ENCODE data around the gene CIP2A. TPM values are rescaled to one million over a fixed set of nuclear protein-coding genes. Genes with fewer than 3 reads are reported as not detected.

CIP2A gene
- total RNA-seq, 4 donors from 2014 or later: 0.61 to 1.9 (median 0.96) TPM

DNA sequence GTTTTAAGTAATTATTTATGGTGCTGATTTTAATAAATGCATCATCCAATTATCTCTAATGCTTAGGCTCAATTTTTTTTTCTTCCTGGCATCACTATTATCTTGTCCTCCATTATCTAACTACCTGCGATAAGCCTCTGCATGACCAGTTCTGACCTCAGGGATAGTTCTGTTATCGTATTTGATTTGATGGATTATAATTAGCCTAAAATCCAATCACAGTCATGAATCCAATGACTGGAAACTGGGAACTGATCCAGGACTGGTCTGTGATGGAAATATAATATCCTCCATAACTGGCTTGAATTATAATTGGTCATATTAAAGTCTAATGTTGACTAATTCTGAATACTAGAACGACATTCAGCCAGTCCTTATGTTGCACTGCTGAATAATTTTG is 80.0 kb downstream of the CIP2A start:
- Histone ChIP-seq H3K36me3 (no peaks in the 10 kb centered on the region), H3K4me1 (peaks cover 0 to 3% of the 10 kb centered on the region in 2 donors), H3K9me3 (no peaks in the 10 kb centered on the region), H3K4me3 (no peak overlapping the region), H3K27me3 (no peaks in the 10 kb centered on the region), H3K27ac (no peak overlapping the region)
- TF ChIP-seq, protein P1, sequence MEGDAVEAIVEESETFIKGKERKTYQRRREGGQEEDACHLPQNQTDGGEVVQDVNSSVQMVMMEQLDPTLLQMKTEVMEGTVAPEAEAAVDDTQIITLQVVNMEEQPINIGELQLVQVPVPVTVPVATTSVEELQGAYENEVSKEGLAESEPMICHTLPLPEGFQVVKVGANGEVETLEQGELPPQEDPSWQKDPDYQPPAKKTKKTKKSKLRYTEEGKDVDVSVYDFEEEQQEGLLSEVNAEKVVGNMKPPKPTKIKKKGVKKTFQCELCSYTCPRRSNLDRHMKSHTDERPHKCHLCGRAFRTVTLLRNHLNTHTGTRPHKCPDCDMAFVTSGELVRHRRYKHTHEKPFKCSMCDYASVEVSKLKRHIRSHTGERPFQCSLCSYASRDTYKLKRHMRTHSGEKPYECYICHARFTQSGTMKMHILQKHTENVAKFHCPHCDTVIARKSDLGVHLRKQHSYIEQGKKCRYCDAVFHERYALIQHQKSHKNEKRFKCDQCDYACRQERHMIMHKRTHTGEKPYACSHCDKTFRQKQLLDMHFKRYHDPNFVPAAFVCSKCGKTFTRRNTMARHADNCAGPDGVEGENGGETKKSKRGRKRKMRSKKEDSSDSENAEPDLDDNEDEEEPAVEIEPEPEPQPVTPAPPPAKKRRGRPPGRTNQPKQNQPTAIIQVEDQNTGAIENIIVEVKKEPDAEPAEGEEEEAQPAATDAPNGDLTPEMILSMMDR (IDR thresholded peaks at IDR 0.05 in 4 of 5, conservative IDR thresholded peaks at IDR 0.05 in 1 of 5): no peak
- TF ChIP-seq POLR2A (IDR thresholded peaks at IDR 0.05): no peak
- in situ Hi-C loops (cut with MboI; ENCODE audit: low sequenced_read_pairs in 4 of 4) (no loop called here), intact Hi-C loops (cut with DNase I; ENCODE audit: low total_unique reads) (no loop called here)
- no peak for ATAC-seq
- DNase-seq: no peak

DNA sequence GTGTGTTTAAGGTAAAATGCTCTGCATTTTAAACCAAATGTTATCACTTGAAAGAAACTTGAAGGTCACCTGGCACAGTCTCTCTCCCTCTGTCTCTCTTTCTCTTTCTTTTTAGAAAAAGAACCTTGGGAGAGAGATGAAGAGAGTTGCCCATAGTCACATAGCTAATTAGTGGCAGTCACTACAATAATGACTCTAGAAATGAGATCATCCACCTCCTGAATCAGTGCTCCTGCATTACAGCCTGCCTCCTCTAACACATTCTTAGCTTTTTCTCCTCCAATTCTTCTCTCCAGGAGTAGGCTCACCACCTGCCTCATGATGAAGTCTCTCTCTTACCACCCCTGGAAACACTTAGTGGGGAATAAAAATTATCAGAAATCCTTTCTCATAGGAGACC is 81.3 kb downstream of the CIP2A start:
- H3K9me3 ChIP-seq: no peaks in the 10 kb centered on the region
- in situ Hi-C loops (cut with MboI; ENCODE audit: low sequenced_read_pairs in 4 of 4): no loop called here
- intact Hi-C loops (cut with DNase I; ENCODE audit: low total_unique reads): no loop called here
- ATAC-seq (no peak), DNase-seq (no peak)
- H3K4me3 ChIP-seq: no peak overlapping the region
- no peak for TF ChIP-seq POLR2A (IDR thresholded peaks at IDR 0.05)
- TF ChIP-seq, protein P1 (IDR thresholded peaks at IDR 0.05 in 4 of 5, conservative IDR thresholded peaks at IDR 0.05 in 1 of 5): no peak
- no peak overlapping the region for H3K27ac ChIP-seq
- no peaks in the 10 kb centered on the region for H3K36me3 ChIP-seq
- H3K27me3 ChIP-seq: no peaks in the 10 kb centered on the region
- H3K4me1 ChIP-seq: peaks cover 0 to 3% of the 10 kb centered on the region in 2 donors

DNA sequence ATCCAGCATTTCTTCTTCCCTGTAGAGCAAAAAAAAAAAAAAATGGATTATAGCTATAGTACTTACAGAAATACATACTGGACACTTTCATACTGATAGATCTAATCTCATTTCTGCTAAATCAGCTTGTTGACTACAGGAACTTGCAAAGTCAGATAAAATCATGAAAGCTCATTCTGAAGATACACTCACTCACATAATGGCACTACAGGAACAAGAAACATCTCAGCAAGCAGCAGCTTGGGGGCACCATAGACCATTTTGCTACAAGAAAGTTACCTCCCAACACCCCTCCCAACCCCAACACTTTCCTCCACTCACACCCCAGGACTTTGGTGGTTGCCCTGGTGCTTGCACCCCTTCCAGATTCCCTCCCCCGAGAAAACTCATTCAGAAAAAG is 83.4 kb downstream of the CIP2A start:
- intact Hi-C loops (cut with DNase I; ENCODE audit: low total_unique reads): no loop called here
- H3K4me3 ChIP-seq: no peak overlapping the region
- TF ChIP-seq, protein P1 (IDR thresholded peaks at IDR 0.05 in 4 of 5, conservative IDR thresholded peaks at IDR 0.05 in 1 of 5): no peak
- no peak for TF ChIP-seq POLR2A (IDR thresholded peaks at IDR 0.05)
- H3K9me3 ChIP-seq: no peaks in the 10 kb centered on the region
- H3K27ac ChIP-seq: no peak overlapping the region
- in situ Hi-C loops (cut with MboI; ENCODE audit: low sequenced_read_pairs in 4 of 4): no loop called here
- H3K4me1 ChIP-seq: no peaks in the 10 kb centered on the region
- H3K27me3 ChIP-seq: no peaks in the 10 kb centered on the region
- H3K36me3 ChIP-seq: no peaks in the 10 kb centered on the region
- DNase-seq (no peak), ATAC-seq (no peak)

GRCh38 chr3:108503722-108504121 is 85.5 kb downstream of the CIP2A start:
- Histone ChIP-seq H3K36me3 (no peaks in the 10 kb centered on the region), H3K4me1 (no peaks in the 10 kb centered on the region), H3K27me3 (no peaks in the 10 kb centered on the region), H3K27ac (no peak overlapping the region), H3K9me3 (no peaks in the 10 kb centered on the region), H3K4me3 (no peak overlapping the region)
- in situ Hi-C loops (cut with MboI; ENCODE audit: low sequenced_read_pairs in 4 of 4): no loop called here
- no peak for DNase-seq
- intact Hi-C loops (cut with DNase I; ENCODE audit: low total_unique reads): no loop called here
- no peak for TF ChIP-seq POLR2A (IDR thresholded peaks at IDR 0.05)
- TF ChIP-seq, protein P1 (IDR thresholded peaks at IDR 0.05 in 4 of 5, conservative IDR thresholded peaks at IDR 0.05 in 1 of 5): no peak
- no peak for ATAC-seq

DNA sequence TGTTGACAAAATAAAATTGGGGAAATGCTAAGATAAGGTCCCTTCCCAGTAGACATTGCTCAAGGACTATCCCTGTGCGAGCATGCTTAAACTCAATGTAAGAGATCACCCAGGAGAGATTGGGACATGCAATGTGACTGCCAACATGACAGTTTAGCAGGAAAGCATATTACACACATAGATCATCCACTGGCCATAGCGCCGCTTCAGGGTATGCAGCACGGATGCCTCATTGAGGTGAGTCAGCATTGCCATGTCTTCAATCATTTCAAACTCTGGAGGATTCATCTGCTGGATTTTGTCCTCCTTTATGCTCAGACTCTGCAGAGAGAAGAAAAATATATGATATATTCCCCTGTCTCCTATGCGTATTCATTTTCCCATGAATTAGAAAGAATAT is 87.7 kb downstream of the CIP2A start:
- intact Hi-C loops (cut with DNase I; ENCODE audit: low total_unique reads) (no loop called here), in situ Hi-C loops (cut with MboI; ENCODE audit: low sequenced_read_pairs in 4 of 4) (no loop called here)
- TF ChIP-seq, protein P1 (IDR thresholded peaks at IDR 0.05 in 4 of 5, conservative IDR thresholded peaks at IDR 0.05 in 1 of 5): no peak
- no peak for TF ChIP-seq POLR2A (IDR thresholded peaks at IDR 0.05)
- Histone ChIP-seq H3K4me3 (no peak overlapping the region), H3K9me3 (no peaks in the 10 kb centered on the region), H3K27me3 (no peaks in the 10 kb centered on the region), H3K36me3 (no peaks in the 10 kb centered on the region), H3K4me1 (no peaks in the 10 kb centered on the region), H3K27ac (no peak overlapping the region)
- ATAC-seq (no peak), DNase-seq (no peak)

Data from gastrocnemius medialis (tissue), 4 donors.